ENCODE measurements around the gene HSD17B10.

DNA sequence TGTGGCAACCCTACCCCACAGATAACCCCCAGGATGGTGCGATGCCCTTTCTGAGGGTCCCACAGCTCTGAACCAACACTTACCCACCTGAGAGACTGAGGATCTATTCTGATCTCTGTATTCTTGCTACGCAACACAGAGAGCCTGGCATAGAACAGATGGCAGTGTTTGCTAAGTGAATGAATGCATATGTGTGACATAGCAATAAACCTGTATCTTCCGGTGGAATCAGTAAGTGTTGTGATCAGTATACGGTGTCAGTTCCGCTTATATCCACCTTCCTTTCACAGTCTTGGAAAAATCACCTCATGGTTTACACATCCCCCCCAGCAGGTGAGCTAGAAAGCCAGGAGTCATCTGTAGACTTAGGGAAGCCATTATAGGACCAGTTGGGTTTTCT is 5.9 kb upstream of the HSD17B10 start:
- no peak for TF ChIP-seq CTCF (IDR thresholded peaks at IDR 0.05)
- no peak for TF ChIP-seq YY1 (IDR thresholded peaks at IDR 0.05; ENCODE audit: low read depth)
- no peak for TF ChIP-seq REST (IDR thresholded peaks at IDR 0.05; ENCODE audit: low read depth, low read length)
- no peak for TF ChIP-seq EZH2phosphoT487 (IDR thresholded peaks at IDR 0.05; ENCODE audit: borderline replicate concordance, low read depth)
- no peak for TF ChIP-seq FOXJ3 (CRISPR knock-in tag; IDR thresholded peaks at IDR 0.05)
- TF ChIP-seq CHD2 (IDR thresholded peaks at IDR 0.05; ENCODE audit: low read length, partially characterized antibody), result no peak
- TF ChIP-seq POLR2AphosphoS5 (IDR thresholded peaks at IDR 0.05; ENCODE audit: low read depth, low read length), result no peak
- no peak for TF ChIP-seq SMC3 (IDR thresholded peaks at IDR 0.05; ENCODE audit: low read depth, low read length)
- TF ChIP-seq, protein P1, sequence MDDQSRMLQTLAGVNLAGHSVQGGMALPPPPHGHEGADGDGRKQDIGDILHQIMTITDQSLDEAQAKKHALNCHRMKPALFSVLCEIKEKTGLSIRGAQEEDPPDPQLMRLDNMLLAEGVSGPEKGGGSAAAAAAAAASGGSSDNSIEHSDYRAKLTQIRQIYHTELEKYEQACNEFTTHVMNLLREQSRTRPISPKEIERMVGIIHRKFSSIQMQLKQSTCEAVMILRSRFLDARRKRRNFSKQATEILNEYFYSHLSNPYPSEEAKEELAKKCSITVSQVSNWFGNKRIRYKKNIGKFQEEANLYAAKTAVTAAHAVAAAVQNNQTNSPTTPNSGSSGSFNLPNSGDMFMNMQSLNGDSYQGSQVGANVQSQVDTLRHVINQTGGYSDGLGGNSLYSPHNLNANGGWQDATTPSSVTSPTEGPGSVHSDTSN (IDR thresholded peaks at IDR 0.05), result no peak
- TF ChIP-seq RFX5 (IDR thresholded peaks at IDR 0.05; ENCODE audit: low read length), result no peak
- no peak for TF ChIP-seq USF2 (IDR thresholded peaks at IDR 0.05; ENCODE audit: borderline replicate concordance, low read depth, low read length)
- no peak for TF ChIP-seq EP300 (IDR thresholded peaks at IDR 0.05; ENCODE audit: borderline replicate concordance in 1 of 2, low read depth in 1 of 2, low read length in 1 of 2)
